ENCODE data around the gene DYNC1I2.

- TF ChIP-seq FOS (IDR thresholded peaks at IDR 0.05; ENCODE audit: borderline replicate concordance, insufficient read depth, low read length) (no peak), GATA2 (IDR thresholded peaks at IDR 0.05; ENCODE audit: insufficient read depth, insufficient read length, low read depth, low read length) (no peak), POLR2A (IDR thresholded peaks at IDR 0.05; ENCODE audit: low read depth, low read length) (no peak), CTCF (IDR thresholded peaks at IDR 0.05; ENCODE audit: extremely low read depth in 1 of 2, insufficient read depth in 1 of 2, low read depth in 1 of 2, low read length in 2 of 2) (no peak)
Observed at GRCh38 chr2:171655586-171655985, 31.7 kb upstream of the DYNC1I2 start.
